ENCODE measurements around the gene BRD7. TPM values are rescaled to one million over a fixed set of nuclear protein-coding genes. Genes with fewer than 3 reads are reported as not detected.

Gene BRD7
- total and polyA plus RNA-seq, 2 donors (not counting 3 experiments of a cell fraction or from before 2014, with no cell fraction given): 17.1 to 69.1 TPM

- no peak overlapping the region for H3K9ac ChIP-seq (replicated peaks; ENCODE audit: extremely low read depth, insufficient read depth, low read length)
- no peaks in the 10 kb centered on the region for H3K9me1 ChIP-seq (replicated peaks; ENCODE audit: control insufficient read depth, extremely low read depth, insufficient read depth, low read length)
- POLR2A ChIA-PET: no interaction called here
- no peaks in the 10 kb centered on the region for H3K9me3 ChIP-seq (replicated peaks; ENCODE audit: control insufficient read depth, insufficient read depth, low read length)
- no peak overlapping the region for H3K27ac ChIP-seq (ENCODE audit: insufficient read depth, low read depth, low read length)
- H3K4me2 ChIP-seq (ENCODE audit: insufficient read depth, low read length): no peak overlapping the region
- no peak for TF ChIP-seq MAX (IDR thresholded peaks at IDR 0.05; ENCODE audit: insufficient read depth, insufficient read length)
- no peak for TF ChIP-seq POLR2AphosphoS5 (IDR thresholded peaks at IDR 0.05; ENCODE audit: insufficient read depth, low read depth, low read length)
- TF ChIP-seq EZH2 (IDR thresholded peaks at IDR 0.05; ENCODE audit: borderline replicate concordance, low read depth, low read length, severe bottlenecking): no peak
- no peak for TF ChIP-seq POLR2A (IDR thresholded peaks at IDR 0.05; ENCODE audit: low read depth, low read length)
- TF ChIP-seq GATA2 (IDR thresholded peaks at IDR 0.05; ENCODE audit: insufficient read depth, insufficient read length, low read depth, low read length): no peak
- no peak for TF ChIP-seq MYC (IDR thresholded peaks at IDR 0.05; ENCODE audit: low read depth, low read length)
- TF ChIP-seq FOS (IDR thresholded peaks at IDR 0.05; ENCODE audit: borderline replicate concordance, insufficient read depth, low read length): no peak
- no peaks in the 10 kb centered on the region for H3K79me2 ChIP-seq (ENCODE audit: control insufficient read depth, insufficient read depth, low read length)
- H3K27me3 ChIP-seq (ENCODE audit: control insufficient read depth in 2 of 2, insufficient read depth in 2 of 2, low read length in 2 of 2): no peaks in the 10 kb centered on the region
- H4K20me1 ChIP-seq (replicated peaks; ENCODE audit: control insufficient read depth, extremely low read depth, insufficient read depth, low read length): no peaks in the 10 kb centered on the region
- no TSS peak for BruUV-seq (replicated peaks)
- DNase-seq (ENCODE audit: low read depth, low spot score) (no peak), FAIRE-seq (no peak)
- H2AFZ ChIP-seq (ENCODE audit: low read depth, low read length): no peak overlapping the region
- CTCF ChIA-PET: interaction anchor here (0.6 kb wide), 1 partner anchor 268 kb away, joined by 4 read pairs; no protein-coding TSS in a partner anchor
- no peak overlapping the region for H3K4me3 ChIP-seq (replicated peaks in 1 of 3; ENCODE audit: insufficient read depth in 1 of 3, low read depth in 1 of 3, low read length in 3 of 3)
- intact Hi-C loops (cut with micrococcal nuclease) (no loop called here), dilution Hi-C loops (cut with MboI; ENCODE audit: extremely low pct_ligation_motif_present, low sequenced_read_pairs) (no loop called here)
- H3K4me1 ChIP-seq (ENCODE audit: control insufficient read depth, extremely low read depth, insufficient read depth, low read length): no peaks in the 10 kb centered on the region
- no peaks in the 10 kb centered on the region for H3K36me3 ChIP-seq (ENCODE audit: control insufficient read depth in 2 of 2, extremely low read depth in 1 of 2, insufficient read depth in 2 of 2, low read length in 2 of 2)
These were observed 25.3 kb upstream of the BRD7 start for GRCh38 chr16:50393858-50394802.
